ENCODE results near the gene SDK1.

DNA sequence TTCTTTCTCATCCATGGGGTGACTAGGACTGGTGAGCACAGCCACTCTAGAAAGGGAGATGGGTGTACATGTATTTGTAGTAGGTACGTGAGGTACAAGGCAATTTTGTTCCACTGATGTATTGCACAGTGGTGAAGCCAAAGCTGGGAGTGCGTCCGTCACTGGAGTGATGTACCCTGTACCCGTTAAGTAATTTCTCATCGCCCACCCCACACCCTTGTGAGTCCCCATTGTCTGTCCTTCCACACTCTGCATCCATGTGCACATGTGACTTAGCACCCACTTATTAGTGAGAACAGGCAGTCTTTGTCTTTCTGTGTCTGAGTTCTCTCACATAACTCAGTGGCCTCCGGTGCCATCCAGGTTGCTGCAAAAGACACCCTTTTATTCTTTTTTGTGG, 658.3 kb downstream of the SDK1 start:
- TF ChIP-seq CTCF (IDR thresholded peaks at IDR 0.05) (no peak), POLR2A (IDR thresholded peaks at IDR 0.05) (no peak)
